ENCODE results near the gene SPATA20.

GRCh38 chr17:50569592-50569991 is 22.6 kb downstream of the SPATA20 start:
- TF ChIP-seq, protein P1, sequence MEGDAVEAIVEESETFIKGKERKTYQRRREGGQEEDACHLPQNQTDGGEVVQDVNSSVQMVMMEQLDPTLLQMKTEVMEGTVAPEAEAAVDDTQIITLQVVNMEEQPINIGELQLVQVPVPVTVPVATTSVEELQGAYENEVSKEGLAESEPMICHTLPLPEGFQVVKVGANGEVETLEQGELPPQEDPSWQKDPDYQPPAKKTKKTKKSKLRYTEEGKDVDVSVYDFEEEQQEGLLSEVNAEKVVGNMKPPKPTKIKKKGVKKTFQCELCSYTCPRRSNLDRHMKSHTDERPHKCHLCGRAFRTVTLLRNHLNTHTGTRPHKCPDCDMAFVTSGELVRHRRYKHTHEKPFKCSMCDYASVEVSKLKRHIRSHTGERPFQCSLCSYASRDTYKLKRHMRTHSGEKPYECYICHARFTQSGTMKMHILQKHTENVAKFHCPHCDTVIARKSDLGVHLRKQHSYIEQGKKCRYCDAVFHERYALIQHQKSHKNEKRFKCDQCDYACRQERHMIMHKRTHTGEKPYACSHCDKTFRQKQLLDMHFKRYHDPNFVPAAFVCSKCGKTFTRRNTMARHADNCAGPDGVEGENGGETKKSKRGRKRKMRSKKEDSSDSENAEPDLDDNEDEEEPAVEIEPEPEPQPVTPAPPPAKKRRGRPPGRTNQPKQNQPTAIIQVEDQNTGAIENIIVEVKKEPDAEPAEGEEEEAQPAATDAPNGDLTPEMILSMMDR (IDR thresholded peaks at IDR 0.05) = no peak
- no peak for TF ChIP-seq POLR2A (IDR thresholded peaks at IDR 0.05)

Data from heart left ventricle (tissue), 13 donors.